ENCODE results near the gene HOXA7.

HOXA7 gene

GRCh38 chr7:27156508-27156898 is at the start of gene HOXA7:
TSS of gene HOXA7 (minus strand) at chr7:27156675. CDS start at chr7:27156545, 130 bp downstream.
- no peak for DNase-seq

- no peak for DNase-seq
Observed at GRCh38 chr7:27205325-27206280, 49.1 kb upstream of the HOXA7 start.

GRCh38 chr7:27204851-27205322 is 48.4 kb upstream of the HOXA7 start:
- no peak for DNase-seq

- DNase-seq = no peak
Observed at GRCh38 chr7:27203964-27204594, 47.6 kb upstream of the HOXA7 start.

GRCh38 chr7:27203365-27203953 is 47.0 kb upstream of the HOXA7 start:
- DNase-seq = no peak

GRCh38 chr7:27202862-27203134 is 46.3 kb upstream of the HOXA7 start:
- no peak for DNase-seq

- DNase-seq = no peak
Observed at GRCh38 chr7:27202018-27202861, 45.8 kb upstream of the HOXA7 start.

- no peak for DNase-seq
Observed at GRCh38 chr7:27201580-27202017, 45.1 kb upstream of the HOXA7 start.

- no peak for DNase-seq
Observed at GRCh38 chr7:27200761-27201579, 44.5 kb upstream of the HOXA7 start.

GRCh38 chr7:27199849-27200760 is 43.6 kb upstream of the HOXA7 start, which contains the start of gene HOXA13:
TSS of gene HOXA13 (minus strand) at chr7:27200091. CDS start at chr7:27200077, 14 bp downstream.
- DNase-seq = no peak

- no peak for DNase-seq
Observed at GRCh38 chr7:27198871-27199801, 42.7 kb upstream of the HOXA7 start.

GRCh38 chr7:27198138-27198841 is 41.8 kb upstream of the HOXA7 start:
- no peak for DNase-seq

GRCh38 chr7:27197137-27198042 is 40.9 kb upstream of the HOXA7 start:
- no peak for DNase-seq

- DNase-seq = peak; percentile 77
Observed at GRCh38 chr7:27196287-27196767, 39.9 kb upstream of the HOXA7 start.

- DNase-seq = no peak
Observed at GRCh38 chr7:27194686-27195379, 38.4 kb upstream of the HOXA7 start.

- no peak for DNase-seq
Observed at GRCh38 chr7:27194002-27194352, 37.5 kb upstream of the HOXA7 start.

All from activated CD4-positive, alpha-beta T cell treated with anti-CD3 and anti-CD28 coated beads, Interleukin-10, Interleukin-2, amounts not matched to agents 100 ng/mL and 50 ng/mL, durations not matched to agents 16 hours and 8 hours (primary cell).